IMR-90 (cell line): ENCODE measurements around the gene MORC2. TPM values are rescaled to one million over a fixed set of nuclear protein-coding genes. Genes with fewer than 3 reads are reported as not detected.

Source experiments
- ATAC-seq: fragments of 200-7000 bp; cut with Tn5 transposase; 2 replicates; pipeline ENCODE4 v1.9.1; 2020; ENCODE audit warnings: low read depth, mild to moderate bottlenecking, moderate library complexity
- BruUV-seq: library from RNA; stranded (reverse); fragments of 400-500 nt; replicated peaks from 2 replicates; lab custom pipeline; 2021; lab: Mats Ljungman, UMichigan
- CTCF ChIA-PET: fragments of 300-600 bp; formaldehyde crosslinking; extraction: SDS; loops from one replicate; lab custom pipeline; 2021; ENCODE audit warnings: antibody characterized with exemption; lab: Yijun Ruan, JAX
- POLR2A ChIA-PET: fragments of 300-600 bp; sonication (Branson Sonifier 250); formaldehyde crosslinking; loops from one replicate; lab custom pipeline; 2022; ENCODE audit warnings: antibody characterized with exemption; ENCODE audit not compliant: unreplicated experiment; lab: Charles Lee
- DNase-seq: peaks from one replicate; pipeline ENCODE4 v3.0.0; 2013
- H2AFZ ChIP-seq: replicated peaks from 2 replicates; pipeline ENCODE3; 2013; ENCODE audit warnings: low read length, mild to moderate bottlenecking; ENCODE audit not compliant: poor library complexity
- H2AK5ac ChIP-seq: 2 replicates; pipeline ENCODE4 v1.6.1; 2013; ENCODE audit warnings: low read depth, low read length, inconsistent platforms
- H2AK9ac ChIP-seq: replicated peaks from 2 replicates; pipeline ENCODE3; 2013; ENCODE audit warnings: mild to moderate bottlenecking, low read depth, low read length, moderate library complexity; ENCODE audit not compliant: poor library complexity
- H2BK120ac ChIP-seq: 2 replicates; pipeline ENCODE4 v1.6.1; 2013; ENCODE audit warnings: low read depth, low read length, inconsistent platforms
- H2BK15ac ChIP-seq: 3 replicates; pipeline ENCODE4 v1.6.1; 2013; ENCODE audit warnings: low read depth, low read length, inconsistent platforms
- H2BK20ac ChIP-seq: 2 replicates; pipeline ENCODE4 v1.6.1; 2013; ENCODE audit warnings: low read depth, mild to moderate bottlenecking, inconsistent platforms, low read length, moderate library complexity
- H2BK5ac ChIP-seq: 2 replicates; pipeline ENCODE4 v1.6.1; 2013; ENCODE audit warnings: mild to moderate bottlenecking, low read depth, low read length, inconsistent platforms; ENCODE audit not compliant: poor library complexity, severe bottlenecking
- H3K14ac ChIP-seq: replicated peaks from 2 replicates; pipeline ENCODE4 v1.6.1; 2013; ENCODE audit warnings: low read depth, low read length, inconsistent platforms
- H3K18ac ChIP-seq: 2 replicates; pipeline ENCODE4 v1.6.1; 2013; ENCODE audit warnings: low read depth, low read length, control low read depth
- H3K23ac ChIP-seq: 2 replicates; pipeline ENCODE4 v1.6.1; 2013; ENCODE audit warnings: low read depth, low read length, inconsistent platforms
- H3K27ac ChIP-seq: 2 replicates; pipeline ENCODE4 v1.5.1; 2013; ENCODE audit warnings: mild to moderate bottlenecking, control low read depth, low read length; ENCODE audit not compliant: insufficient read depth
- H3K27me3 ChIP-seq: 2 replicates; pipeline ENCODE4 v1.6.1; 2013; ENCODE audit warnings: low read length; ENCODE audit not compliant: control insufficient read depth, insufficient read depth
- H3K36me3 ChIP-seq: 2 replicates; pipeline ENCODE4 v1.6.1; 2013; ENCODE audit warnings: low read length, mixed read lengths; ENCODE audit not compliant: control insufficient read depth, insufficient read depth
- H3K4ac ChIP-seq: 2 replicates; pipeline ENCODE4 v1.6.1; 2013; ENCODE audit warnings: low read depth, low read length, inconsistent platforms
- H3K4me1 ChIP-seq: 2 replicates; pipeline ENCODE4 v1.6.1; 2013; ENCODE audit warnings: low read length, mixed read lengths; ENCODE audit not compliant: control insufficient read depth, insufficient read depth
- H3K4me2 ChIP-seq: 2 replicates; pipeline ENCODE4 v1.6.1; 2013; ENCODE audit warnings: low read depth, mild to moderate bottlenecking, control low read depth, low read length, moderate library complexity
- H3K4me3 ChIP-seq: 2 replicates; pipeline ENCODE4 v1.5.1; 2013; ENCODE audit warnings: low read depth, mild to moderate bottlenecking, control low read depth, low read length, moderate library complexity; ENCODE audit not compliant: insufficient read depth
- H3K56ac ChIP-seq: 2 replicates; pipeline ENCODE4 v1.6.1; 2013; ENCODE audit warnings: low read length, inconsistent platforms; ENCODE audit not compliant: insufficient read depth; ENCODE audit errors: extremely low read depth
- H3K79me1 ChIP-seq, 2 experiments: 2 replicates each; pipeline ENCODE4 v1.6.1; 2013; ENCODE audit warnings: low read length in 2 of 2, inconsistent platforms in 1 of 2, low read depth in 1 of 2
- H3K9ac ChIP-seq: 2 replicates; pipeline ENCODE4 v1.6.1; 2013; ENCODE audit warnings: low read depth, low read length, control low read depth
- H3K9me1 ChIP-seq: 2 replicates; pipeline ENCODE4 v1.6.1; 2013; ENCODE audit warnings: low read length, inconsistent platforms; ENCODE audit not compliant: insufficient read depth
- H3K9me3 ChIP-seq: 2 replicates; pipeline ENCODE4 v1.6.1; 2013; ENCODE audit warnings: low read length; ENCODE audit not compliant: control insufficient read depth, insufficient read depth
- H4K20me1 ChIP-seq: 2 replicates; pipeline ENCODE4 v1.6.1; 2013; ENCODE audit warnings: low read length, inconsistent platforms; ENCODE audit not compliant: insufficient read depth
- H4K5ac ChIP-seq: 2 replicates; pipeline ENCODE4 v1.6.1; 2013; ENCODE audit warnings: mild to moderate bottlenecking, low read depth, low read length, control low read depth
- H4K8ac ChIP-seq, 2 experiments: 2 replicates each; pipeline ENCODE4 v1.6.1; 2013; ENCODE audit warnings: low read depth in 2 of 2, low read length in 2 of 2, control low read depth in 1 of 2, inconsistent platforms in 1 of 2
- H4K91ac ChIP-seq: 2 replicates; pipeline ENCODE4 v1.6.1; 2013; ENCODE audit warnings: low read depth, low read length, inconsistent platforms; ENCODE audit not compliant: insufficient read depth
- BHLHE40 ChIP-seq: fragments of 150-350 bp; IDR thresholded peaks from 2 replicates; pipeline ENCODE4 v1.6.1; 2016; ENCODE audit warnings: mild to moderate bottlenecking, low read depth, low read length
- CEBPB ChIP-seq: IDR thresholded peaks from 2 replicates; pipeline ENCODE4 v1.6.1; 2012; ENCODE audit warnings: low read depth, low read length, improper control_type of control experiment
- CHD1 ChIP-seq: IDR thresholded peaks from 2 replicates; pipeline ENCODE4 v1.6.1; 2012; ENCODE audit warnings: low read depth, low read length, improper control_type of control experiment
- CTCF ChIP-seq: conservative IDR thresholded peaks from 2 replicates; pipeline ENCODE4 v1.5.1; 2012; ENCODE audit warnings: mild to moderate bottlenecking, low read depth, low read length, improper control_type of control experiment
- ELK1 ChIP-seq: fragments of 150-350 bp; IDR thresholded peaks from 2 replicates; pipeline ENCODE4 v1.6.1; 2016; ENCODE audit warnings: low read depth, mild to moderate bottlenecking, low read length, moderate library complexity, borderline replicate concordance
- FOS ChIP-seq: fragments of 150-350 bp; IDR thresholded peaks from 2 replicates; pipeline ENCODE4 v1.6.1; 2016; ENCODE audit warnings: low read depth, low read length
- MAFK ChIP-seq: IDR thresholded peaks from 2 replicates; pipeline ENCODE4 v1.6.1; 2012; ENCODE audit warnings: low read depth, low read length, improper control_type of control experiment
- MAZ ChIP-seq: IDR thresholded peaks from 2 replicates; pipeline ENCODE4 v1.6.1; 2012; ENCODE audit warnings: low read depth, mild to moderate bottlenecking, low read length, improper control_type of control experiment, moderate library complexity, borderline replicate concordance
- MXI1 ChIP-seq: IDR thresholded peaks from 2 replicates; pipeline ENCODE4 v1.6.1; 2012; ENCODE audit warnings: low read depth, mild to moderate bottlenecking, low read length, moderate library complexity, borderline replicate concordance
- NFE2L2 ChIP-seq: fragments of 150-350 bp; IDR thresholded peaks from 2 replicates; pipeline ENCODE4 v1.6.1; 2016; ENCODE audit warnings: low read depth, mild to moderate bottlenecking, low read length
- POLR2A ChIP-seq: IDR thresholded peaks from 2 replicates; pipeline ENCODE4 v1.6.1; 2012; ENCODE audit warnings: mild to moderate bottlenecking, low read depth, low read length
- RAD21 ChIP-seq: IDR thresholded peaks from 2 replicates; pipeline ENCODE4 v1.6.1; 2012; ENCODE audit warnings: low read length, improper control_type of control experiment
- RCOR1 ChIP-seq: IDR thresholded peaks from 2 replicates; pipeline ENCODE4 v1.6.1; 2012; ENCODE audit warnings: mild to moderate bottlenecking, low read length, improper control_type of control experiment; ENCODE audit not compliant: insufficient replicate concordance
- RFX5 ChIP-seq: IDR thresholded peaks from 2 replicates; pipeline ENCODE4 v1.8.0; 2012; ENCODE audit warnings: low read depth, mild to moderate bottlenecking, low read length, moderate library complexity
- SMC3 ChIP-seq: fragments of 150-350 bp; IDR thresholded peaks from 2 replicates; pipeline ENCODE4 v1.6.1; 2016; ENCODE audit warnings: low read depth, mild to moderate bottlenecking, antibody characterized with exemption, low read length, moderate library complexity
- USF2 ChIP-seq: fragments of 150-350 bp; IDR thresholded peaks from 2 replicates; pipeline ENCODE4 v1.6.1; 2017; ENCODE audit warnings: mild to moderate bottlenecking, antibody characterized with exemption, low read length, low read depth
- WGBS, 2 experiments: methylation state at CpG; one replicate each; pipeline versions ENCODE4 v1.1.5 to v1.1.7; 2013; ENCODE audit warnings: missing lambda C conversion rate in 2 of 2; ENCODE audit not compliant: insufficient read length in 1 of 2; ENCODE audit errors: extremely low coverage in 2 of 2; 5-methylcytosine and 5-hydroxymethylcytosine counted together
- dilution Hi-C: fragments of 300-500 bp; cut with HindIII; formaldehyde crosslinking; loops from one replicate; pipeline ENCODE4 v1.14.3; 2018; ENCODE audit warnings: low sequenced_read_pairs; ENCODE audit not compliant: unreplicated experiment
- in situ Hi-C: fragments of 300-500 bp; cut with MboI; formaldehyde crosslinking; loops from 3 replicates; pipeline ENCODE4 v1.14.3; 2019; ENCODE audit warnings: low sequenced_read_pairs, inconsistent platforms, mixed read lengths
- intact Hi-C: fragments of 100-400 bp; cut with micrococcal nuclease; formaldehyde crosslinking; loops from 2 replicates; pipeline ENCODE4 v1.10.0; 2022
- polyA plus RNA-seq, 3 experiments: library from polyadenylated mRNA; depleted of rRNA; stranded (reverse); fragments of >200 nt; gene quantifications; 2 replicates each; pipeline ENCODE4 v1.2.3, GENCODE V29; 2012; ENCODE audit warnings: low replicate concordance in 1 of 3
- total RNA-seq: library from RNA; depleted of rRNA; stranded (reverse); fragments of >200 nt; gene quantifications from 2 replicates; pipeline ENCODE4 v1.2.3, GENCODE V29; 2012

MORC2 gene
- total and polyA plus RNA-seq, 2 of the 4 experiments (the other 2 are of a cell fraction), result 15.8 to 24.7 TPM

- dilution Hi-C loops (no loop called here), intact Hi-C loops (no loop called here), in situ Hi-C loops (no loop called here)
- Histone ChIP-seq H3K79me1 (no peaks in the 10 kb centered on the region), H3K14ac (no peak overlapping the region), H3K4me3 (no peak overlapping the region), H2AFZ (no peak overlapping the region), H3K9me3 (no peaks in the 10 kb centered on the region), H4K8ac (no peak overlapping the region), H3K27me3 (no peaks in the 10 kb centered on the region; the same call in 1 of the 2 replicates), H2BK15ac (no peak overlapping the region), H2BK20ac (no peak overlapping the region), H4K20me1 (no peaks in the 10 kb centered on the region), H3K9me1 (no peaks in the 10 kb centered on the region), H2AK9ac (no peak overlapping the region), H3K4ac (no peak overlapping the region), H2BK120ac (no peak overlapping the region), H4K91ac (no peak overlapping the region), H3K4me2 (no peak overlapping the region), H2AK5ac (no peak overlapping the region), H3K56ac (no peak overlapping the region), H3K18ac (no peak overlapping the region), H3K4me1 (no peaks in the 10 kb centered on the region; the same call in 1 of the 2 replicates), H3K27ac (no peak overlapping the region), H4K5ac (no peak overlapping the region), H3K9ac (no peak overlapping the region), H2BK5ac (no peak overlapping the region), H3K36me3 (no peaks in the 10 kb centered on the region), H3K23ac (no peak overlapping the region)
- TF ChIP-seq MXI1 (no peak), NFE2L2 (no peak), POLR2A (no peak), FOS (no peak), MAFK (no peak), RCOR1 (no peak), CTCF (no peak), SMC3 (no peak), RAD21 (no peak), USF2 (no peak), CHD1 (no peak), MAZ (no peak), ELK1 (no peak), BHLHE40 (no peak), RFX5 (no peak), CEBPB (no peak)
- DNase-seq (no peak), ATAC-seq (no peak)
- POLR2A ChIA-PET, result no interaction called here
- CTCF ChIA-PET, result no interaction called here
- no TSS peak for BruUV-seq
- no CpG with 5 or more reads among the region's 7 CpGs for WGBS, 2 experiments
Measured at GRCh38 chr22:30883586-30884145, 84.9 kb downstream of the MORC2 start.
